PC-3 (cell line): ENCODE results near the gene VASN.

ENCODE experiments used
- CTCF ChIP-seq: fragments of 300-600 bp; sonication (generic); conservative IDR thresholded peaks from 2 replicates; pipeline ENCODE4 v1.5.1; 2017; ENCODE audit warnings: antibody characterized with exemption, low read depth, mild to moderate bottlenecking, low read length
- EZH2phosphoT487 ChIP-seq: fragments of 300-600 bp; sonication (generic); IDR thresholded peaks from 2 replicates; pipeline ENCODE4 v1.6.1; 2018; ENCODE audit warnings: mild to moderate bottlenecking, antibody characterized with exemption, low read length, borderline replicate concordance

- TF ChIP-seq CTCF (no peak), EZH2phosphoT487 (no peak)
Observed at GRCh38 chr16:4412159-4412558, 40.5 kb downstream of the VASN start.
